HL-60 (cell line): ENCODE data around the gene CFAP299.

Experiments
- DNase-seq, 2 experiments: peaks; one replicate each; pipeline ENCODE4 v3.0.0-alpha.2; 2010 to 2020; ENCODE audit warnings: low read depth in 1 of 2, low spot score in 1 of 2
- H3K27ac ChIP-seq: fragments of 250-450 bp; sonication (Bioruptor Pico); replicated peaks from 2 replicates; pipeline ENCODE4 v1.5.1; 2020; ENCODE audit warnings: mild to moderate bottlenecking, moderate library complexity
- H3K27me3 ChIP-seq: fragments of 250-450 bp; sonication (Bioruptor Pico); 2 replicates; pipeline ENCODE4 v1.5.1; 2021; ENCODE audit warnings: mild to moderate bottlenecking, moderate library complexity; ENCODE audit not compliant: insufficient read depth, poor library complexity, severe bottlenecking
- H3K4me3 ChIP-seq: replicated peaks from 2 replicates; pipeline ENCODE4 v1.5.1; 2011; ENCODE audit warnings: mild to moderate bottlenecking, control low read depth, low read length; ENCODE audit not compliant: insufficient read depth
- GABPA ChIP-seq: IDR thresholded peaks from 2 replicates; pipeline ENCODE4 v1.6.1; 2012; ENCODE audit warnings: low read depth
- POLR2AphosphoS5 ChIP-seq: IDR thresholded peaks from 2 replicates; pipeline ENCODE4 v1.6.1; 2012; ENCODE audit warnings: low read depth
- REST ChIP-seq: IDR thresholded peaks from 2 replicates; pipeline ENCODE4 v1.6.1; 2012; ENCODE audit warnings: low read depth; ENCODE audit not compliant: insufficient replicate concordance
- SPI1 ChIP-seq: IDR thresholded peaks from 2 replicates; pipeline ENCODE4 v1.6.1; 2012; ENCODE audit warnings: low read depth, mild to moderate bottlenecking, borderline replicate concordance
- TF ChIP-seq, protein P1 (sequence below): IDR thresholded peaks from one replicate; pipeline ENCODE4 v1.5.1; 2011; ENCODE audit warnings: low read length, control low read depth, inconsistent platforms; ENCODE audit not compliant: insufficient read depth

The CFAP299 gene

DNA sequence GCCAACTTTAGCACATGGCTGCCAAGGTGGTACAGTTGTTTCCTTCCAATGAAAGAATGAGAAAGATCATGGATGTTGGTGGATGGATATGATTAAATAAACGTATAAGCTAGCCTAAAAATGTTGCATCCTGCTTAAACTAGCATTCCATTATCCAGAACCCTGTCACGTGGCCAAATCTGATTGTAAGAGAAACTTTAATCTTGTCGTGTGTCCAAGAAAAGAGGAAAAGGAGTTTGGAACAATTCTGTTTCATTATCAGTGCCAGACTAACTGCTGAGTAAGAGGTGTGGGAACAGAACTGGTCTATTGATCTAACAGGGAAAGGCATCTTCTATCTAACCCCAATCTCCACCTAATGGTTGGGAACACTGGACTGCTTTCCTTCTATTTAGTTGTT lies 369.8 kb downstream of the CFAP299 start:
- H3K27ac ChIP-seq, result no peak overlapping the region
- no peak overlapping the region for H3K4me3 ChIP-seq
- no peak for DNase-seq
- TF ChIP-seq, protein P1, sequence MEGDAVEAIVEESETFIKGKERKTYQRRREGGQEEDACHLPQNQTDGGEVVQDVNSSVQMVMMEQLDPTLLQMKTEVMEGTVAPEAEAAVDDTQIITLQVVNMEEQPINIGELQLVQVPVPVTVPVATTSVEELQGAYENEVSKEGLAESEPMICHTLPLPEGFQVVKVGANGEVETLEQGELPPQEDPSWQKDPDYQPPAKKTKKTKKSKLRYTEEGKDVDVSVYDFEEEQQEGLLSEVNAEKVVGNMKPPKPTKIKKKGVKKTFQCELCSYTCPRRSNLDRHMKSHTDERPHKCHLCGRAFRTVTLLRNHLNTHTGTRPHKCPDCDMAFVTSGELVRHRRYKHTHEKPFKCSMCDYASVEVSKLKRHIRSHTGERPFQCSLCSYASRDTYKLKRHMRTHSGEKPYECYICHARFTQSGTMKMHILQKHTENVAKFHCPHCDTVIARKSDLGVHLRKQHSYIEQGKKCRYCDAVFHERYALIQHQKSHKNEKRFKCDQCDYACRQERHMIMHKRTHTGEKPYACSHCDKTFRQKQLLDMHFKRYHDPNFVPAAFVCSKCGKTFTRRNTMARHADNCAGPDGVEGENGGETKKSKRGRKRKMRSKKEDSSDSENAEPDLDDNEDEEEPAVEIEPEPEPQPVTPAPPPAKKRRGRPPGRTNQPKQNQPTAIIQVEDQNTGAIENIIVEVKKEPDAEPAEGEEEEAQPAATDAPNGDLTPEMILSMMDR, result no peak
- TF ChIP-seq REST, result no peak
- TF ChIP-seq POLR2AphosphoS5, result no peak
- no peaks in the 10 kb centered on the region for H3K27me3 ChIP-seq

DNA sequence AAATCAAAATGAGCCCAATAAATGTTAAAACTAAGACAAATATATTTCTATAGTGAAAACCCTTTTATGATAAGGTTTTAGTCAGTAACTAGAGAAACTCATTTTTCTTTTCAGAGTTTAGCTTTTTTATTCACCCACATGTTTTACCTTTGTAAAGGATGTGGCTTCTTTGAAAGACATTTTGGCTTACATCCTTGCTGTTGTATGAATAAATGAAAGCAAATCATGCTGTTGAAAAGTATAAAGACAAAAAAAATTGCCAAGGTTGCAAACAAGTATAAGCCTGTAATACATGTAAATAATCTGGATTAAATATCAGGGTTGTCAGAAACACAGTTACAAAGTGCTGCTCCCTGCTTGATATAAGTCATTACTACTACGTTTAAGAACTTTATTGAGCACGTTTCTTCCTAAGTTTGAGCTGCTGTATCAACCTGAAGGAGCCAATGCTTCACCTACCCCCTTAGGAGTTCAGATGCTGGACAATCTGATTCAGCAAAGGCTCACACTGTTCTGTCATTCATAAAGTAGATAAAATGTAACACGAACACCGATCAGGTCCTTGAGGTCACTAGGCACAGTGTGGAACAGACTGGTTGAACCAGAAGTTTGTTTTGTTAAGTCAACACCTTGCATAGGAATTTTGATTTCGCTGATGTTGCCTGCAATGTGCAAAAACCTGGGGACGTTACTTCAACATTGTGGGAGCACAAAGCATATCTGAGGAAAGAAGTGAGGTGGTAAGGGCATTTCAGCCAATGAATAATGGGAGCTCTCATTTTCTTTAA lies 373.7 kb downstream of the CFAP299 start:
- no peak for DNase-seq
- TF ChIP-seq REST (no peak), GABPA (no peak), POLR2AphosphoS5 (no peak), SPI1 (no peak)
- TF ChIP-seq, protein P1, result no peak
- H3K4me3 ChIP-seq, result no peak overlapping the region
- H3K27ac ChIP-seq, result no peak overlapping the region
- H3K27me3 ChIP-seq, result no peaks in the 10 kb centered on the region

GRCh38 chr4:80710748-80711451 lies 375.4 kb downstream of the CFAP299 start:
- H3K27ac ChIP-seq, result no peak overlapping the region
- H3K4me3 ChIP-seq, result no peak overlapping the region
- TF ChIP-seq GABPA, result no peak
- TF ChIP-seq, protein P1, result no peak
- no peak for TF ChIP-seq SPI1
- TF ChIP-seq REST, result no peak
- TF ChIP-seq POLR2AphosphoS5, result no peak
- DNase-seq, result no peak
- no peaks in the 10 kb centered on the region for H3K27me3 ChIP-seq
